Smooth muscle cell (in vitro differentiated cells): ENCODE results near the gene PPFIA1. TPM values are rescaled to one million over a fixed set of nuclear protein-coding genes. Genes with fewer than 3 reads are reported as not detected.

Experiments
- DNase-seq: peaks from one replicate; lab custom pipeline; 2025; ENCODE audit not compliant: unreplicated experiment; lab: John Stamatoyannopoulos, UW
- H2AFZ ChIP-seq: fragments of 200-600 bp; sonication (generic); 2 replicates; pipeline ENCODE4 v1.6.0; 2016; ENCODE audit warnings: antibody characterized with exemption, low read depth, mild to moderate bottlenecking
- H3F3A ChIP-seq: fragments of 200-600 bp; sonication (generic); 2 replicates; pipeline ENCODE4 v1.6.0; 2017; ENCODE audit warnings: antibody characterized with exemption, low read depth
- H3K27ac ChIP-seq: fragments of 200-600 bp; sonication (generic); 2 replicates; pipeline ENCODE4 v1.5.1; 2016; ENCODE audit warnings: low read depth, mild to moderate bottlenecking
- H3K27me3 ChIP-seq: fragments of 200-600 bp; sonication (generic); 2 replicates; pipeline ENCODE4 v1.6.1; 2016; ENCODE audit warnings: low read depth, mild to moderate bottlenecking
- H3K36me3 ChIP-seq: fragments of 200-600 bp; sonication (generic); 2 replicates; pipeline ENCODE4 v1.5.1; 2016; ENCODE audit warnings: low read depth
- H3K4me1 ChIP-seq: fragments of 200-600 bp; sonication (generic); 2 replicates; pipeline ENCODE4 v1.5.1; 2016; ENCODE audit warnings: low read depth
- H3K4me2 ChIP-seq: fragments of 200-600 bp; sonication (generic); 2 replicates; pipeline ENCODE4 v1.6.0; 2016; ENCODE audit warnings: mild to moderate bottlenecking
- H3K4me3 ChIP-seq: fragments of 200-600 bp; sonication (generic); 2 replicates; pipeline ENCODE4 v1.5.1; 2016; ENCODE audit warnings: mild to moderate bottlenecking
- H3K79me2 ChIP-seq: fragments of 200-600 bp; sonication (generic); 2 replicates; pipeline ENCODE4 v1.6.0; 2016; ENCODE audit warnings: low read depth, mild to moderate bottlenecking
- H3K9ac ChIP-seq: fragments of 200-600 bp; sonication (generic); 2 replicates; pipeline ENCODE4 v1.6.0; 2016; ENCODE audit warnings: low read depth
- H3K9me3 ChIP-seq: fragments of 200-600 bp; sonication (generic); replicated peaks from 2 replicates; pipeline ENCODE4 v1.5.1; 2016; ENCODE audit warnings: low read depth
- H4K20me1 ChIP-seq: fragments of 200-600 bp; sonication (generic); 2 replicates; pipeline ENCODE4 v1.6.0; 2016; ENCODE audit warnings: low read depth
- CTCF ChIP-seq: fragments of 200-600 bp; sonication (generic); IDR thresholded peaks from 2 replicates; pipeline ENCODE4 v1.5.1; 2017; ENCODE audit warnings: borderline replicate concordance, mild to moderate bottlenecking, antibody characterized with exemption; ENCODE audit not compliant: insufficient read depth, poor library complexity, severe bottlenecking
- WGBS: methylation state at CpG from one replicate; pipeline ENCODE4 v1.1.7; 2016; ENCODE audit warnings: low lambda C conversion rate; 5-methylcytosine and 5-hydroxymethylcytosine counted together
- polyA plus RNA-seq: library from polyadenylated mRNA; unstranded; fragments of >200 nt; fragmentation: Nextera tagmentation; extraction: Ambion mirVana; gene quantifications from 2 replicates; pipeline ENCODE4 v1.2.1, GENCODE V29; 2016
- total RNA-seq: library from RNA; depleted of rRNA; stranded (reverse); fragments of >200 nt; gene quantifications from 2 replicates; pipeline ENCODE4 v1.2.3, GENCODE V29; 2014

PPFIA1 gene
- total and polyA plus RNA-seq, 2 experiments from 2014 or later = 23.8 to 48.2 TPM

- no peak for TF ChIP-seq CTCF
- Histone ChIP-seq H2AFZ (no peak overlapping the region), H3K9me3 (no peaks in the 10 kb centered on the region), H4K20me1 (peaks cover 78% of the 10 kb centered on the region), H3K27ac (no peak overlapping the region), H3K9ac (no peak overlapping the region), H3K27me3 (no peaks in the 10 kb centered on the region), H3K4me3 (no peak overlapping the region), H3K4me2 (no peak overlapping the region), H3K4me1 (no peaks in the 10 kb centered on the region), H3K79me2 (peaks cover 58% of the 10 kb centered on the region), H3F3A (no peaks in the 10 kb centered on the region), H3K36me3 (peaks cover 6% of the 10 kb centered on the region)
- no peak for DNase-seq
- WGBS = 89% methylated on average over 7 of the region's 7 CpGs
Observed at GRCh38 chr11:70281156-70281609, 10.7 kb downstream of the PPFIA1 start.

- Histone ChIP-seq H3K79me2 (peaks cover 50% of the 10 kb centered on the region), H3K4me3 (no peak overlapping the region), H3K4me1 (no peaks in the 10 kb centered on the region), H3K9ac (no peak overlapping the region), H3K36me3 (peaks cover 6% of the 10 kb centered on the region), H3K4me2 (no peak overlapping the region), H2AFZ (no peak overlapping the region), H3F3A (no peaks in the 10 kb centered on the region), H3K9me3 (no peaks in the 10 kb centered on the region), H3K27me3 (no peaks in the 10 kb centered on the region), H4K20me1 (peaks cover 74% of the 10 kb centered on the region), H3K27ac (no peak overlapping the region)
- WGBS = 90% methylated on average over 4 of the region's 4 CpGs
- TF ChIP-seq CTCF = no peak
- no peak for DNase-seq
Observed at GRCh38 chr11:70282012-70282411, 11.5 kb downstream of the PPFIA1 start.

- WGBS = over 99% methylated on average over 6 of the region's 6 CpGs
- Histone ChIP-seq H4K20me1 (peaks cover 81% of the 10 kb centered on the region), H3F3A (no peaks in the 10 kb centered on the region), H3K9me3 (no peaks in the 10 kb centered on the region), H3K27ac (no peak overlapping the region), H3K9ac (no peak overlapping the region), H3K4me1 (no peaks in the 10 kb centered on the region), H2AFZ (no peak overlapping the region), H3K36me3 (peaks cover 4% of the 10 kb centered on the region), H3K4me3 (no peak overlapping the region), H3K79me2 (peaks cover 44% of the 10 kb centered on the region), H3K4me2 (no peak overlapping the region), H3K27me3 (no peaks in the 10 kb centered on the region)
- TF ChIP-seq CTCF = no peak
- no peak for DNase-seq
Observed at GRCh38 chr11:70288721-70289120, 18.2 kb downstream of the PPFIA1 start.

GRCh38 chr11:70289582-70289981 lies 19.1 kb downstream of the PPFIA1 start:
- H4K20me1 ChIP-seq = peaks cover 77% of the 10 kb centered on the region

More at GRCh38 chr11:70289582-70289981, 19.1 kb downstream of the PPFIA1 start:
- H2AFZ ChIP-seq = no peak overlapping the region
- no peak overlapping the region for H3K27ac ChIP-seq
- no peak for DNase-seq
- H3K4me3 ChIP-seq = no peak overlapping the region
- no peak for TF ChIP-seq CTCF
- no peak overlapping the region for H3K9ac ChIP-seq
- no peaks in the 10 kb centered on the region for H3K4me1 ChIP-seq
- H3K36me3 ChIP-seq = peaks cover 4% of the 10 kb centered on the region
- no peaks in the 10 kb centered on the region for H3K27me3 ChIP-seq
- H3K79me2 ChIP-seq = peaks cover 42% of the 10 kb centered on the region
- WGBS = 96% methylated on average over 4 of the region's 4 CpGs
- H3K4me2 ChIP-seq = no peak overlapping the region
- H3K9me3 ChIP-seq = no peaks in the 10 kb centered on the region
- no peaks in the 10 kb centered on the region for H3F3A ChIP-seq
